Measurements from ENCODE around the gene AFAP1. TPM values are rescaled to one million over a fixed set of nuclear protein-coding genes. Genes with fewer than 3 reads are reported as not detected.

The AFAP1 gene
- total RNA-seq, 1 donor from 2014 or later, result 6.7 TPM

DNA sequence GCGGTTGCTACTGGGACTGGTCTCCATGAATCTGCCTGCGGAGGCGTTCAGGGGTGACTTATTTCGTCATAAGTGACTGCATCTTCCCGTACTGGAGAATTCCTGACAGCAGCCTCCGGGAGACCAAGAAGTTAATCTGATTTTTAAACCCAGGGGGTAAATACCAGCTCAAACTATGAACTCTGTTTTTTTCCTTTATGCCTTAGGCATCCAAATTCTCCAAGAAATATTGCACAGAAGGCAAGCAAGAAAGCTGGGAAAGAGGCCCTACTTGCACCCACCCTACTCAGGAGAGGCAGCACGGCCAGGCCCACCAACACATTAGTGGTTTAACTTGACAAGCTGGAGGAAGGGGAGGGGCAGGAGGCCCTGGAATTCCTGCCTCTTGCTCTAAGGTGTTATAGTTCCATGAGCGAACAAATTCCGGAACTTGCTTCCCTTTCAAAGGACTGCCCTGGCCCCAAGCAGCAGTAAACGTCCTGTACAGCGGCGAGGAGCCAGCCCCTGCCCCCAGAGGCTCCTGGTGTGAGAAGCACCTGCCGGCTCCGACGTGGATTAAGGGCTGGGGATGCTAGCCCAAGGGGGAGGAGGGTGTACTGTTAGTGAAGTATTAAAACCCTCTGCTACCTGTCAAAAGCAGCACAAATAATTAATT is 177.2 kb downstream of the AFAP1 start:
- Mint-ChIP-seq H3K36me3 (peaks cover 3% of the 10 kb centered on the region), H3K27me3 (ENCODE audit: insufficient read depth, low read depth) (peaks cover 16% of the 10 kb centered on the region)

DNA sequence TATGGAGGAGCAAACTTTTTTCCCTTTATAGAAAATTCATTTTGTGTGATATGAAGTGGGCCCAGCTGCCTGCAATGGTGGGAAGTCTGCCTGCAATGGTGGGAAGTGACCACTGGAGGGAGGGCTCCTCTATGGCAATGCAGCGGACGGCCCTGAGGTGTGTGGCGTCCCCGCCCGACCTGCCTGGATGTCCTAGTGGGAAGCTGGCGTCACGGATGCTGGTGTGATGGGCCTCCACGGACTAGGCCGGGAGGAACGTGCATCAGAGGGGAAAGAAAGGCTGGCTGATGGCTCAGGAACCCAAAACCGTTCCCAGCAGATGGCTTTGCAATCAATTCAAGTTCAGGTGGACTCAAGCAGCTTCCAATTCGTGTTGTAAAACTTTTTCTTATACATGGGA is 177.9 kb downstream of the AFAP1 start:
- Histone ChIP-seq H2AFZ (replicated peaks) (no peak overlapping the region), H3K79me2 (ENCODE audit: low read depth) (no peaks in the 10 kb centered on the region)
- H3K4me1 Mint-ChIP-seq, result peaks cover 39% of the 10 kb centered on the region

More for the DNA sequence above, 177.2 kb downstream of the AFAP1 start:
- peaks cover 31% of the 10 kb centered on the region for H3K4me1 Mint-ChIP-seq
- Histone ChIP-seq H3K27ac (no peak overlapping the region), H3F3A (ENCODE audit: low read depth) (peaks cover 11% of the 10 kb centered on the region), H3K36me3 (no peaks in the 10 kb centered on the region), H3K9ac (no peak overlapping the region), H3K4me2 (no peak overlapping the region), H3K79me2 (ENCODE audit: low read depth) (no peaks in the 10 kb centered on the region), H3K4me3 (no peak overlapping the region), H3K27me3 (no peaks in the 10 kb centered on the region), H3K4me1 (peaks cover 14% of the 10 kb centered on the region), H4K20me1 (ENCODE audit: low read depth) (peaks cover 16% of the 10 kb centered on the region), H3K9me3 (ENCODE audit: low read depth) (no peaks in the 10 kb centered on the region), H2AFZ (replicated peaks) (no peak overlapping the region)
- peak overlapping the region; percentile 46 for H3K27ac Mint-ChIP-seq
- no peak overlapping the region for H3K4me3 Mint-ChIP-seq
- no peak for TF ChIP-seq EZH2phosphoT487 (IDR thresholded peaks at IDR 0.05)
- TF ChIP-seq, protein P1, sequence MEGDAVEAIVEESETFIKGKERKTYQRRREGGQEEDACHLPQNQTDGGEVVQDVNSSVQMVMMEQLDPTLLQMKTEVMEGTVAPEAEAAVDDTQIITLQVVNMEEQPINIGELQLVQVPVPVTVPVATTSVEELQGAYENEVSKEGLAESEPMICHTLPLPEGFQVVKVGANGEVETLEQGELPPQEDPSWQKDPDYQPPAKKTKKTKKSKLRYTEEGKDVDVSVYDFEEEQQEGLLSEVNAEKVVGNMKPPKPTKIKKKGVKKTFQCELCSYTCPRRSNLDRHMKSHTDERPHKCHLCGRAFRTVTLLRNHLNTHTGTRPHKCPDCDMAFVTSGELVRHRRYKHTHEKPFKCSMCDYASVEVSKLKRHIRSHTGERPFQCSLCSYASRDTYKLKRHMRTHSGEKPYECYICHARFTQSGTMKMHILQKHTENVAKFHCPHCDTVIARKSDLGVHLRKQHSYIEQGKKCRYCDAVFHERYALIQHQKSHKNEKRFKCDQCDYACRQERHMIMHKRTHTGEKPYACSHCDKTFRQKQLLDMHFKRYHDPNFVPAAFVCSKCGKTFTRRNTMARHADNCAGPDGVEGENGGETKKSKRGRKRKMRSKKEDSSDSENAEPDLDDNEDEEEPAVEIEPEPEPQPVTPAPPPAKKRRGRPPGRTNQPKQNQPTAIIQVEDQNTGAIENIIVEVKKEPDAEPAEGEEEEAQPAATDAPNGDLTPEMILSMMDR (IDR thresholded peaks at IDR 0.05), result no peak
- no peak for TF ChIP-seq EZH2 (IDR thresholded peaks at IDR 0.05)
- no peak for DNase-seq (ENCODE audit: low spot score)
- peaks cover 4% of the 10 kb centered on the region for H3K9me3 Mint-ChIP-seq

DNA sequence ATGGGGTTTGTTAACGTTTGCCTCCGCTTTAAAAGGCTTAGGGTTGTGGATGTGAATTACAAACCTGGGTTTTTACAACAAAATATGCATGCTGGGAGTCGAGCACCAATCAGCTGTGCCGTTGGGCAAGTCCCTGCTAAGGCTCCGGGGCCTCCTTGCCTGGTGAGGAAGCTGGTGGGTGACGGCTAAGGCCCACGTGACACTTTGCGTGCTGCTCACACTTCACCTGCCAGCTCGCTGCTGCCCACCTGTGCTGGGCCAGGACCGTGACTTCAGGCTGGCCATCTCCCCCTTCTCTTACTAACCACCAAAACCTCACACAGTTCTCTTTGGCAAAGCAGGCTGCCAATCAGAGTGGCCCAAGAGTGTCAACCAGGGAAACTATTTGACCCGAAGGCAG is 178.3 kb downstream of the AFAP1 start:
- H3K4me3 Mint-ChIP-seq, result no peak overlapping the region
- no peaks in the 10 kb centered on the region for H3K9me3 ChIP-seq (ENCODE audit: low read depth)
- no peaks in the 10 kb centered on the region for H3K79me2 ChIP-seq (ENCODE audit: low read depth)
- H3K4me3 ChIP-seq, result no peak overlapping the region
- peaks cover 12% of the 10 kb centered on the region for H3F3A ChIP-seq (ENCODE audit: low read depth)
- no peak overlapping the region for H2AFZ ChIP-seq (replicated peaks)
- no peak overlapping the region for H3K27ac ChIP-seq
- no peak overlapping the region for H3K27ac Mint-ChIP-seq
- no peak overlapping the region for H3K4me2 ChIP-seq
- TF ChIP-seq EZH2phosphoT487 (IDR thresholded peaks at IDR 0.05) (no peak), EZH2 (IDR thresholded peaks at IDR 0.05) (no peak)
- TF ChIP-seq, protein P1 (IDR thresholded peaks at IDR 0.05), result no peak
- peaks cover 3% of the 10 kb centered on the region for H3K36me3 Mint-ChIP-seq
- no peak overlapping the region for H3K9ac ChIP-seq
- no peaks in the 10 kb centered on the region for H3K36me3 ChIP-seq
- peaks cover 19% of the 10 kb centered on the region for H3K27me3 Mint-ChIP-seq (ENCODE audit: insufficient read depth, low read depth)
- H3K9me3 Mint-ChIP-seq, result peaks cover 4% of the 10 kb centered on the region
- H3K27me3 ChIP-seq, result no peaks in the 10 kb centered on the region
- no peak for DNase-seq (ENCODE audit: low spot score)
- peaks cover 16% of the 10 kb centered on the region for H3K4me1 ChIP-seq
- H4K20me1 ChIP-seq (ENCODE audit: low read depth), result peaks cover 20% of the 10 kb centered on the region
- H3K4me1 Mint-ChIP-seq, result peaks cover 41% of the 10 kb centered on the region

More for the DNA sequence above, 177.9 kb downstream of the AFAP1 start:
- Histone ChIP-seq H3K36me3 (no peaks in the 10 kb centered on the region), H3K4me3 (no peak overlapping the region), H3K27me3 (no peaks in the 10 kb centered on the region), H3K9me3 (ENCODE audit: low read depth) (no peaks in the 10 kb centered on the region), H3K9ac (no peak overlapping the region), H4K20me1 (ENCODE audit: low read depth) (peaks cover 20% of the 10 kb centered on the region), H3K27ac (no peak overlapping the region), H3K4me1 (peaks cover 16% of the 10 kb centered on the region), H3K4me2 (no peak overlapping the region), H3F3A (ENCODE audit: low read depth) (peaks cover 12% of the 10 kb centered on the region)
- TF ChIP-seq EZH2 (IDR thresholded peaks at IDR 0.05), result no peak
- TF ChIP-seq, protein P1 (IDR thresholded peaks at IDR 0.05), result peak; percentile 84
- H3K9me3 Mint-ChIP-seq, result peaks cover 4% of the 10 kb centered on the region
- peaks cover 3% of the 10 kb centered on the region for H3K36me3 Mint-ChIP-seq
- H3K27me3 Mint-ChIP-seq (ENCODE audit: insufficient read depth, low read depth), result peaks cover 19% of the 10 kb centered on the region
- H3K27ac Mint-ChIP-seq, result no peak overlapping the region
- DNase-seq (ENCODE audit: low spot score), result peak; percentile 83
- no peak overlapping the region for H3K4me3 Mint-ChIP-seq

Data from neural progenitor cell (in vitro differentiated cells).